Adrenal gland (tissue), 5 donors: ENCODE measurements around the gene RGL3.

Source experiments
- CTCF ChIP-seq, 6 experiments: fragments of 450-650 bp in 4 of 6; fragments of 200-600 bp in 2 of 6; sonication (generic) in 1 of 6; IDR thresholded peaks; 1 replicate in 5 of 6; 2 replicates in 1 of 6; pipeline versions ENCODE4 v1.5.1 to v1.8.0; 2016 to 2021; ENCODE audit warnings: antibody characterized with exemption in 6 of 6, mild to moderate bottlenecking in 2 of 6, moderate library complexity in 1 of 6
- POLR2A ChIP-seq, 2 donors: fragments of 450-650 bp; IDR thresholded peaks; one replicate each; pipeline ENCODE4 v1.6.1; 2017; ENCODE audit warnings: antibody characterized with exemption in 2 of 2, mild to moderate bottlenecking in 2 of 2, moderate library complexity in 1 of 2
- donor health status: DM: no; HTN: no; CAD: no.

- TF ChIP-seq CTCF (IDR thresholded peaks at IDR 0.05) = no peak
- TF ChIP-seq POLR2A (IDR thresholded peaks at IDR 0.05) = no peak
These were observed 57.9 kb downstream of the RGL3 start for GRCh38 chr19:11361037-11361770.
